SH-SY5Y (cell line): ENCODE results near the gene MTMR6.

ENCODE experiments used
- GATA2 ChIP-seq: IDR thresholded peaks from 2 replicates; pipeline ENCODE4 v1.6.1; 2011; ENCODE audit warnings: mild to moderate bottlenecking, low read depth, low read length
- GATA3 ChIP-seq: IDR thresholded peaks from 2 replicates; pipeline ENCODE4 v1.6.1; 2011; ENCODE audit warnings: low read depth, mild to moderate bottlenecking, low read length, moderate library complexity

Gene MTMR6

GRCh38 chr13:25215253-25215575 lies 72.1 kb downstream of the MTMR6 start:
- no peak for TF ChIP-seq GATA2
- TF ChIP-seq GATA3, result no peak

GRCh38 chr13:25214491-25215252 lies 72.6 kb downstream of the MTMR6 start:
- TF ChIP-seq GATA2 (no peak), GATA3 (no peak)

GRCh38 chr13:25213715-25214114 lies 73.6 kb downstream of the MTMR6 start:
- TF ChIP-seq GATA3 (no peak), GATA2 (no peak)

GRCh38 chr13:25210842-25211569 lies 76.3 kb downstream of the MTMR6 start:
- TF ChIP-seq GATA2 (no peak), GATA3 (no peak)

GRCh38 chr13:25207291-25207810 lies 79.9 kb downstream of the MTMR6 start:
- no peak for TF ChIP-seq GATA3
- TF ChIP-seq GATA2, result no peak

GRCh38 chr13:25204863-25205262 lies 82.4 kb downstream of the MTMR6 start:
- TF ChIP-seq GATA3 (no peak), GATA2 (no peak)

- no peak for TF ChIP-seq GATA2
- TF ChIP-seq GATA3, result no peak
Observed at GRCh38 chr13:25203127-25203740, 84.1 kb downstream of the MTMR6 start.

GRCh38 chr13:25200783-25201182 lies 86.5 kb downstream of the MTMR6 start:
- no peak for TF ChIP-seq GATA2
- TF ChIP-seq GATA3, result no peak

GRCh38 chr13:25198647-25199046 lies 88.6 kb downstream of the MTMR6 start:
- no peak for TF ChIP-seq GATA2
- TF ChIP-seq GATA3, result no peak

GRCh38 chr13:25196971-25197370 lies 90.3 kb downstream of the MTMR6 start:
- TF ChIP-seq GATA3 (no peak), GATA2 (no peak)
